Dedifferentiated amniotic fluid mesenchymal stem cell (primary cell): ENCODE measurements around the gene RTKN2.
"Not testable (repeated sequence)": the region's sequence is repeated elsewhere in the genome, so short reads cannot be mapped to it uniquely, and the experiment has no call there.

Experiments
- DNase-seq: peaks from one replicate; pipeline ENCODE4 v3.0.0-alpha.2; 2016; ENCODE audit errors: extremely low spot score

The RTKN2 gene

DNA sequence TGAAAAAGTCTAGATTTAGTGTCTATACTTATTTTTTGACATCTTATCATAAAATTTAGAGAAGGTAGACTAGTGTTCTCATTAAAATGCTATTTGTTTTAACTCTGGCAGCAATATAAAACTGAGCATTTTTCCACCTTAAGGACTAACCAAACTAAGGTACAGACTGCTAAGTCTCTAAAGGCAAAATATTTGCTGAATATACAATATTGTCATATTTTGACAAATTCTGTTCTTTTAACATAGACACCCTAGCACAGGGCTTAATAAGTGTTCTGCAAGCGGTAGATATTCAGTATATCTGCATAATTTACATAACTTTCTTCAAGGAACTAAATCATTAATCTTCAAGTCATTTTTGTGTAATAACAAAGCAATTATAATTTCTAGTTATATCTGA, 8.6 kb downstream of the RTKN2 start:
- no peak for DNase-seq

DNA sequence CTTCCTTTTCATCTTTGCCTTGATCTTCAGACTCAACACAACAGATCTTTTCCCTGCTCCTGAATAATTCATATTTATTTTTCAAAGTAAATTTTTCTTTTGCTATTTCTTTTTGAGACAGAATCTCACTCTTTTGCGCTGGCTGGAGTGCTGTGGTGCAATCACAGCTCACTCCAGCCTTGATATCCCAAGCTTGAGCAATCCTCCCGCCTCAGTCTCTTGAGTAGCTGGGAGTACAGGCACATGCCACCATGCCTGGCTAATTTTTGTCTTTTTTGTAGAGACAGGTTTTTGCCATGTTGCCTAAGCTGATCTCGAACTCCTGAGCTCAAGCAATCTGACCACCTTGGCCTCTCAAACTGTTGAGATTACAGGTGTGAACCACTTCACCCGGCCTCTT, 9.2 kb downstream of the RTKN2 start:
- no peak for DNase-seq

DNA sequence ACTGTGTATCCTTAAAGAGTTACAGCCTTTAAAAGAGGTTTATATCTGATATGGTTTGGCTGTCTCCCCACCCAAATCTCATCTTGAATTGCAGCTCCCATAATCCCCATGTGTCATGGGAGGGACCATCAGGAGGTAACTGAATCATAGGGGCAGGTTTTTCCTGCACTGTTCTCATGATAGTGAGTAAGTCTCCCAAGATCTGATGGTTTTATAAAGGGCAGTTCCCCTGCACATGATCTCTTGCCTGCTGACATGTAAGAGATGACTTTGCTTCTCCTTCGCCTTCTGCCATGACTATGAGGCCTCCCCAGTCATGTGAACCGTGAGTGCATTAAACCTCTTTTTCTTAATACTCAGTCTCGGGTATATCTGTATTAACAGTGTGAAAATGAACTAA, 9.7 kb downstream of the RTKN2 start:
- DNase-seq, result no peak

DNA sequence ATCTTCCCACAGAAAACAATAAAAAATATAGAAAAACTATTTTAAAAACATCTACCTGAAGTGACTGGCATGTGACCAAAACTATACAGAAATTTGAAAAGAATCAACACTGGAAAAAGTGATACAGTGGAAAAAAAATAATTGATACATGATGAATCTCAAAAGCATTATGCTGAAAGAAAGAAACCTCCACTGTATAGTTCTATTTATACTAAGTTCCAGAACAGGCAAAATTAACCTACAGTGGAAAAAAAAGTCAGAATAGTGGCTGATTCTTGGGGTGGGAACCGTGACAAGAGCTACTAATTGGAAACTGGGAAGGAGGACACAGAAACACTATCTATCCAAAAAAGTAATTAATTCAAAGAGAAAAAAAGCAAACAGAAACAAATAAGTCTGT, 14.9 kb downstream of the RTKN2 start:
- no peak for DNase-seq

DNA sequence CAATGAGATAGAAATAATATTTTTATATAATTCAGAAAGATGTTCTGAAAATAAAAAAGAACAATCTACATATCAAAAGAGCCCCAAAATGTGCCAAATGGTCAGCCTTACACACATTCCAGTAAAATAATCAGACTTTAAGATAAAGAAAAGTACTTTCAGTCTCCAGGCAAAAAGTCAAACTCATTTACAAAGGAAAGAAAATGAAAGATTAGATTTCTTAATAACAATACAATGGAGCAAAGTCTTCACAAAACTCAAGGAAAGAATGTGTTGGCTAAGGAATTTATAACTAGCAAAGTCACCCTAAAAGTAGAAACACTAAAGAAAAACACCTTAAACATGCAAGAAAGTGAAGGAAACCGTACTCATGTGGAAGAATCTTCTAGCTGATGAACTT, 16.6 kb downstream of the RTKN2 start:
- DNase-seq, result no peak

DNA sequence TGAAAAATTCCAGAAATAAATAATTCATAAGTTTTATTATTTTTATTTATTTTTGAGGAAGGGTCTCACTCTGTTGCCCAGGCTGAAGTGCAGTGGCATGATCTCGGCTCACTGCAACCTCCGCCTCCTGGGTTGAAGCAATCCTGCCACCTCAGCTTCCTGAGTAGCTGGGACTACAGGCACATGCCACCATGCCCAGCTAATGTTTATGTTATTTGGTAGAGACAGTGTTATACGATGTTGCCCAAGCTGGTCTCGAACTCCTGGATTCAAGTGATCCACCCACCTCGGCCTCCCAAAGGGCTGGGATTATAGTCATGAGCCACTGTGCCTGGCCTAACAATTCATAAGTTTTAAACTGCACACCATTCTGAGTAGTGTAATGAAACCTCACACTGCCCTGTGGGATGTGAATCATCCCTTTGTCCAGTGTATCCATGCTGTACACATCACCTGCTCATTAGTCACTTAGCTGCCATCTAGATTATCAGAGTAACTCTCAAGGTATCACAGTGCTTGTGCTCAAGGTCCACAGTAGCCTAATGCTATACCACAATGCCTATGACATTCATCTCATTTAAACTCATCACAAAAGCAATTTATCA, 17.9 kb downstream of the RTKN2 start:
- DNase-seq, result no peak

DNA sequence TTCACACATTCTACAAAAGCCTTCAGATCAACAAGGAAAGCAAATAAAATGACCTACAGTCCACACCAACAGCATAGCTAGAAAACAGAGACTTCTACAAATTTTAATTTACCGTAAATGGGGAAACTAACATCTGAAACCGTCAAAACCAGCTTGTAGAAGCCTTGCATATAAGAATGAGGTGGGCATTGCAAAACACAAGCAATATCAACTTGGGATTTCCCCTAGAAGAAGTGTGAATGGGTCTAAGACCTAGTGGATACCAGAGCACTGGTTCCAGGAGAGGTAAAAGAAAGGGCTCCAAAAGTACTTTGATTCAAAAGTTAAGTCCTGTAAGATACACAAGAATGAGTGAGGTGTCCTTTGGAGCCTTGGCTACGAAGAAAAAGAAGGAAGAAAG, 18.7 kb downstream of the RTKN2 start:
- no peak for DNase-seq

DNA sequence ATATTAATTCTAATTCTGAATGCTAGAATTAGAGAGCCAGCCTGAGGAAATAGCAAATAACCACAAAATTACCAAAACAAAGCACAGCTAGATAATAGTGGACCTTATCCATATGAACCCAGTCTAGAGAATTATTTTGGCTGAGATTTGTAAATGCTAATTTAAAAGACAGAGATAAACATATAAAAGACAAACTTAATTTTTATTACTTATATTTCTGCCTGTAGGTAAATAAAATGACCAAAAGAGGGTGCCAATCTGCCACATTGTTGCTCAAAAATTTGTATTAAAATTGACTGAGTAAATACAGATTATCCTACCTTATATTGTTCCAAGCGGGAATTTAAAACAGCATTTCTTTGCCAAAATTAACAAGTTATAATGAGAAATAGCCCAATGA, 20.2 kb downstream of the RTKN2 start:
- DNase-seq, result peak; percentile 48

DNA sequence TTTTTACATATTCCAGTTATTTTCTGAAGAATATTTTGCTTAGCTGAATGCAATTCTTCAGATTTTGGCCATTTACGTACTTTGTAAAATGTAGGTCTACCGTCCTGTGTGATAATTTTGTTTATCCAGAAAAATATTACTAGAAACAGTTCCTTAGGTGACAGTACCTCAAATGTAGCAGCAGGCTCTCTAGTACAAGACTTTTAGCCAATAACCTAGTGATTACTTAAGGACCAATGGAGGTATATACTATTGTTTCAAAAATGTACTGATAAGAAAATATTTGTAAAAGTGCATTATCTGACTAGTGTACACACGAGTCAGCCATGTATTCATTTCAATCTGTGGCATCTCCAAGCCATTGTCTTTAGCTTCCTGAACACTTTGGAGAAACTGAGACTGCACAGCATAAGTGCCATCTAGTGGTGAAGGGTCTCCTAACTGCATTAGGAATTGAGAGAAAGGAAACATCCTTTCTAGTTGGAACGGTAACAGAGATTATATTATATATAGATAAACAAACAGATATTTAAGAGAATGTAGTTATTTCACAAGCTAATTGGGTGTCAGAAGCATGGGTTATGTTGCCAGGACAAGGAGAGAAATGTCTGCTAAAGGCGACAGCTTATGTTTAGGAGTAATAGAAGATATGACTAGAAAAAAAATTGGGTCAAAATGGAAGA, 23.7 kb downstream of the RTKN2 start:
- peak; percentile 83 for DNase-seq

DNA sequence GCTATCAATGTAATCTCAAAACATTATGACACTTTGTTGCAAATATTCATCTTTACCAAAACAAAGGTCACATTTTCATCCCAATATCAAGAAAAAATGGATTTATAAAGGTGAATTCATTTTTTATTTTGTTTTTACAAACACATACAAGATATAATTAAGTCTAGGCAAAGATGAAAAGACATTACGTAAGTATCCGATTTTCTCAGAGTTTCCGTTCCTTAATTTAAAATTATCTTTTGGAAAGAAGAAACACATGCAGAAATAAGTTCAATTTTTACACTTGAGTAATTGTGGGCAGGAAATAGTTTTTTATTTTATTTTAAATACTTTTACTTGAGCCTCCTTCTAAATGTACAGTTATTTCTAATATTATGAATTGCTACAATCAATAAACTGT, 24.6 kb downstream of the RTKN2 start:
- DNase-seq, result no peak

DNA sequence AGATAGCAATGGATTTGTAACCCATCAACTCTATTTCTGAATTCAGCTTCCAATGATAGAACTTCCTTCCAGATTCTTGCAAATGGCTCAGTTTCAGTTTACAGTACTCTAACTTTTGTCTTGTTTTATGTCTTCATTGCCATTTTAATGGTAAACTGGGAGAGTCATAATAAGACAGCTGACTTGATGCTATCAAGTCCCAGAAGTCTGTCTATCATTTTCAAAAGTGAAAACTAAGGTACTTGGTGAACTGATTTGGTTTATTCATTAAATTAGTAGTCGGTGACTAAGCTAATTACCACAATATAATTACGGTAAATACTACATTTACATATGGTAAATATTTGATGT, 25.0 kb downstream of the RTKN2 start:
- DNase-seq, result no peak

DNA sequence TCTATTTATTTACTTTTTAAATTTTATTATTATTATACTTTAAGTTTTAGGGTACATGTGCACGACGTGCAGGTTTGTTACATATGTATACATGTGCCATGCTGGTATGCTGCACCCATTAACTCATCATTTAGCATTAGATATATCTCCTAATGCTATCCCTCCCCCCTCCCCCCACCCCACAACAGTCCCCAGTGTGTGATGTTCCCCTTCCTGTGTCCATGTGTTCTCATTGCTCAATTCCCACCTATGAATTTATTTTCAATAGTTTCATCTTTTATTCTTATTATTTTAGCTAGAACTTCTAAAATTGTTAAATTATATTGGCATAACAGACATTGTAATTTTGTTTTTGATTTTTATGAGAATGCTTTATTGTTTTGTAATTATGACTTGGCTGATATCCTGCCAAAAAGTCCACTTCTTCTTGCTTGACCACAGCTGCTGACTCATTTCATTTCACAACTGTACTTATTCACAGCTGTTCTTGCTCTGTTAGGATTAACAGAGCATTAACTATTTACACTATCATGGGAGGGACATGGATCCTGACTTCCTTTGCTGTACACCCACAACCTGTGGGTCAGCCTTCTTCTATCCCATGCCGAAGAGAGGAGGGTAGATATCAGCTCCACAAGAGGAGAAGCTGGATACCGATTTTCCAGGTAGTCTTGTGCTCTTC, 25.5 kb downstream of the RTKN2 start:
- DNase-seq, result peak; percentile 88

DNA sequence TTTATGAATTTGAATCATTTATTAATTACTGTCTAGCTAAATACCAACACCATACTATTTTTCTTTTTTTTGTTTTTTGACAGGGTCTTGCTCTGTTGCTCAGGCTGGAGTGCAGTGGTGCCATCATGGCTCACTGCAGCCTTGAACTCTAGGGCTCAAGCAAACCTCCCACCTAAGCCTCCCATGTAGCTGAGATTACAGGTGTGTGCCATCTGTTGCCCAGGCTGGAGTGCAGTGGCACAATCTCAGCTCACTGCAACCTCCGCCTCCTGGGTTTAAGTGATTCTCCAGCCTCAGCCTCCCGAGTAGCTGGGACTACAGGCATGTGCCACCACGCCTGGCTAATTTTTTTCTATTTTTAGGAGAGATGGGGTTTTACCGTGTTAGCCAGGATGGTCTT, 27.1 kb downstream of the RTKN2 start:
- not testable (repeated sequence) for DNase-seq

DNA sequence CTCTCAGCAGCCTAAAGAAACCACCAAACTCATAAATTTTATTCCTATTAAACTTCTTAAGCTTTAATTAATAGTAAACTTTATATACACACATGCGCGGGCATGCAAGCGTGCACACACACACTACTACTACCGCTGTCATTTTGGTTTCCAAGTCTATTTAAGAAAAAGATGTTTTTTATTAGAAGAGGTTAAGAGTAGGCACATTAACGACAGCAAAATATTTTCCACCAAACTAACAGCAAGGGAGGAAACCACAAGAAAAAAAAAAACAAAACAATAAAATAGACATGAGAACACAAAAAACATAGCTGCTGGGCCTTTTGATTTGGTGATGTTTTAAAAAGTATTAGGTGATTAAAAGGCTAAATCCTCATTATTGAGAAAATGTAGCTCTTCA, 28.6 kb downstream of the RTKN2 start:
- DNase-seq, result no peak

DNA sequence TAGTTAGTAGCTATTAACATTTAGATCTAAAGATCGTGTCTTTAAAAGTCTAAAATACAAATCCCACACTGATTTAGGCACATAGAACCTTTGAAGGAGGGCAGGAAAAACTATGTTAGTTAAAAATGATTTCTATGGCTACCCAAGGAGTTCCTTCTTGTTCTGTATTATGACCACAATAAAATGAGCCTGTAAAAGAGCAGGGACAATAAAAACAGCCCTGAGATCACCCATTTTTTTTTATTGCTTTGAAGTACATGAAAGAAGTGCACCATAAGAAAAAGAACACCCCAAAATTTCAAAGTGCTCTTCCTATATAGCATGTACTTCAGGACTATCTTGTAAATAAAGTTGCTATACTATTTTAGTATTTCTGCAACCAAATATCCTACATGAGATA, 29.8 kb downstream of the RTKN2 start:
- no peak for DNase-seq

DNA sequence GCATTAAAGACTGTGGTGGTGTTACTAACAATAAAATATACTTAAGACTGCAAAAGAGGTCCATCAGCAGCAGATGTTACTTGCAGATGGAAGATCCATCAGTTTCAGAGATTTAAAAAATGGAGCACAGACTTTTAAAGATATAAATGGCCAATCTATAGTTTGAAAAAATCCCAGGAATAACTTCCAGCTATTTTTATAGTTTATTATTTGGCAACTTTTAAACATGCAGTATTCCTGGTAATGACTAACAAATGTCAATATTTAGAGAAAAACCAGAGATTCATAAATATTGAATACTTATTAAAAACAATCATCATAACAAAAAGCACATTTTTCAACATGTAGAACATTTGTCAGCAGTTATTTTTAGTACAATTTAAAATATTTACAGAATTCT, 30.7 kb downstream of the RTKN2 start:
- no peak for DNase-seq

DNA sequence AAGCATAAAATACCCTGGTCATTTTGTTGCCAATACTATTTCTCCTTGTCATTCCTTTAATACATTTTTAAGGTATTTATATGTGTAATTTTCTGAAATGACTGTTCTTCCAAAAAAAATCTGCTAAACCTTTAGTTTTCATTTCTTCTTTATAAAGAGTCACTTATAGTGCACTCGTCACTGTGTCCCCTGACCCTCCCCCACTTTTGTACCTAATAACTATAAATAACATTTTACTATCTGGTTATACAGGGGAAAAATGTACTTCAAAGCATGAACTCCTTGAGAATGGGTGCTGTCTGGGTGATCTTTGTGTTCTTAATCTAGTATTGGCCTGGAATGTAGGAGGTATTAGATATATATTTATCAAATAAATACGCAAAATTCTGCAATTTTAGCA, 31.1 kb downstream of the RTKN2 start:
- no peak for DNase-seq

DNA sequence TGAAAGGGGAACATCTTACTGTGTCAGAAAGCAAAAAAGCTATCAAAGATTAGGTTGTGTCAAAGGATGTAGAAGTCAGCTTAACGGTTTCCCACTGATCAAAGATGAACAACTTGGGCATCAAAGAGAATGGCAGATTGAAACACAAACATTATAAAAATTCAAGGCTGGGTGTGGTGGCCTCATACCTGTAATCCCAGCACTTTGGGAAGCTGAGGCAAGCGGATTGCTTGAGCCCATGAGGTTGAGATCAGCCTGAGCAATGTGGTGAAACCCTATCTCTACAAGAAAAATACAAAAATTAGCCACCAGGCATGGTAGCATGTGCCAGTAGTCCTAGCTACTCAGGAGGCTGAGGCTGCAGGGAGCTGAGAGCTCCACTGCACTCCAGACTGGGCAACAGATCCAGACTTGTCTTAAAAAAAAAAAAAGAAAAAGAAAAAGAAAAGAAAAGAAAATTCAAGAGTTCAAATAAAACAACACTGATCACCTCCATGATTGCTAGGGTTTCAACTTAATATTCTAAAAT, 34.5 kb downstream of the RTKN2 start:
- no peak for DNase-seq

DNA sequence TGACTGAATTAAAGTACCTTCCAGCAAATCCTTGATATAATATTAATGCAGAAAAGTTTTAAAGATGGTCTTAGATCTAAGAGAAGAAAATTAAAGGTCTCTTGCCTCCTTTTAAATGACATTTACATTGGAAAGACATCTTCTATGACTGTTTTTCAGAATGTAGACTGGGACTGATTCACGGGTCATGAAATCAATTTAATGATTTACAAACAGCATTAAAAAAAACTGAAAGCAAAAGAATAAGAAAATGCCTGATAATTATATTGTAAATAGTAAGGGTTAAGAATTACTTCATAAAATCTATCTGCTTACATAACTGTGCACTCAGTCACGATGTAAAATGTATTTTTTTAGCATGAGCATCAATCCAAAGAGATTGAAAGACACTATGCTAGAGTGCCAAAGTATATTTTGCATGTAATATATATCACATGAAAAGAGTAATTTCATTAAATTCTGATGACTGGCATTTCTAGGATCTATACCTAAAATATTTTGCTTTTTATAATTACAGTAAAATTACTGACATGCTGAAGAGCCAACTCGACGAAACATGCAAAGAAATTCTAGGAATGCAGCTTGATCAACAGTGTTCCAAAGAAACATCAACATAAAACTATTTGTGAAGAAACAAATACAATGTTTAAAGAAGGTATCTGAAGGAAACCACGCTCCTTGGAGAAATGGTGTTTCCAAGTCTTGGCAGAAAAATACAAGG, 35.1 kb downstream of the RTKN2 start:
- DNase-seq, result no peak

DNA sequence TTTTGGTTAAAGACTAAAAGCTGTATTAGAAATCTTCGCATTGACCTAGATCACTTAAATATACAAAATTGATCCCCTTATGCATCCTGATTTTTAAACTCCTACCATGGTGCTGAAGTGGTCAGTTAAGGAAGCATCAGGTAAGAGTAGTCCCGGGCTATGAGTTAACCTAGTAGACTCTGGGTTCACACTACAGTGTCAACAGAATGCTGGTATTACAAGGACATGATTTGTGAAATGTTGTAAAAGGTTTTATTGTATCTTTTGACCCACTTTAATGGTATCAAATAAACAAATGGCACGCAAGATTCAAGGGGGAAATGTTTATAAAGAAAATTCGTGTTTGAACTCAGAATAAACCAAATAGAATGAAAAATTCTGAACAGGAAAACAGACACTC, 36.8 kb downstream of the RTKN2 start:
- DNase-seq, result no peak

DNA sequence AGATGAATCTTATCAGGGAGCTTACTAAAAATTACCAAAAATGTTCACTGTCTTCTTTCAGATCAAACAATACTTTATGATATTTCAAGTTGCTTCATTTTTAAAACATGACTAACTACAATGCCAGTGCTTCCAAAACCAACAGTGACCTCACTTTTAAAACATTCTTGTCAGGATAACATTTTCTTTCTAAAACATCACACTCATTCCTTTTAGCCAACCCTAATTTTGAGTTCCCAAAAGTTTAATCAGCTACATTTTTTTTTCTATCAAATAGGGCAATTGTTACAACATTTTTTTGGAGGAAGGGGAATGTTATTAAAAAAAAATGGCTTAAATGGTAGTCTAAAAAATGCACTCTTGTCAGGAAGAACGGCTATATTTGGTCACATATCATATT, 37.3 kb downstream of the RTKN2 start:
- peak; percentile 91 for DNase-seq

DNA sequence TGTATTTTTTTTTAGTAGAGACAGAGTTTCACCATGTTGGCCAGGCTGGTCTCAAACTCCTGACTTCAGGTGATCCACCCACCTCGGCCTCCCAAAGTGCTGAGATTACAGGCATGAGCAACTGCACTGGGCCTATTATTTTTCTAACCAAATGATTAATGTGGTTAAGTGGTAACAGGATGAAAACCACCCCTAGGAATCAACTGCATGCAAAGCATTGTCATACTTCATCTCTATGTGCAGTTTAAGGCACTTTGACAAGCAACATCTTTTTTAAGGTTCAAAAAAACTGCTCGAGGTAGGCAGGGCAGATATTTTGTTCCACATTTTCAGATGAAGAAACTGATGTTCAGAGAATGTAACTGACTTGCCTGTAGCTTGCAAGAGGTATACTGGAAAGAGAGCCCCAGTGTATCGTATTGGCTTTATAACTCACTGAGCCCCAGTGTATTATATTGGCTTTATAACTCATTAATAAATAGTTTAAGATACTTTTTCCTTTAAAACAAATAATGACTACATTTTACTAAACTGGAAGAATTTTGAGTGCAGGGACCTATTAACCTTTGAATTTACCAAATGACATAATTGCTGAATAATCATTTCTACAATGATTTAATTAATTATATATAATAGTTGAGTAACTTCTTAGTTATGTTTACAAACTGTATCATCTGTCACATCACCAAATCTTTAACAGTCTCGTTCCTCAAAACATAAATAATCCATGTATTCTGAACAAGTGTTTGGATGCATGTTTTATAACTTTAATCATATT, 38.1 kb downstream of the RTKN2 start:
- no peak for DNase-seq
